ENCODE data around the gene KRT71. TPM values are rescaled to one million over a fixed set of nuclear protein-coding genes. Genes with fewer than 3 reads are reported as not detected.

The KRT71 gene
- total RNA-seq, 2 experiments from 2014 or later = not detected

DNA sequence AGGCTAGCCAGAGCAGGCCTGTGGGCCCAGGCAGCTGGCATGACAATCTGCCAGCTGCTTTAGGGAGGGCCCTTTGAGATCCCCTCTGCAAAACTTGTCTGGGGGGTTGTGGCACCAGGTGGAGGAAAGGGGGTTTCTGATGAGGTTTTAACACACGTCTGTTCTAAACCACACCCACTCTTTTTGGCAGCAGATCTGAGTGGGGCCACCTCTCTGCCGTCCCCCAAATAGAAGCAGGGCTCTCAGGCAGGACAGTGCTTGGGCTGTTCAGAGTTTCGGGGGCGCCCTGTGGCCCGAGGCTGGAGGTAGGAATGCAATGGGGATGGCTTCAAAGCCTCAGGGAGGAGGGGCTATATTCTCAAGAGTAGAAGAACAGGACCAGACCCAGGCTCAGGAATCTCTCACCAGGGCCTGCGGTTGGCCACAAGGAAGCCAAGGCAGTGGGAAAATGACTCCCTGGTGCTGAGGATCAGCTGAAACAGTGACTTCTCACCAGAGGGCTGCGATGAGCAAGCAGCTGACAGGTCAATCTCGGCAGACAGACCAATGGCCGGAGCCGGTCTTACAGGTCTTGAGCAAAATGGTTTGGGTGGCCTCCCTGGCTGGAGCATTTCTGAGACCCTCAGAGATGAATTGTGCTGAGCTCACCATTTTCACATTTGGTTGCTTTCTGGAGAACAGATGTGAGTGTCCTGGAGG, 31.2 kb downstream of the KRT71 start:
- ChIA-PET CTCF (no interaction called here), POLR2A (no interaction called here)
- intact Hi-C loops (cut with micrococcal nuclease) = no loop called here
- Mint-ChIP-seq H3K27me3 (no peaks in the 10 kb centered on the region), H3K36me3 (ENCODE audit: low read depth) (no peaks in the 10 kb centered on the region), H3K27ac (no peak overlapping the region), H3K4me3 (no peak overlapping the region), H3K4me1 (ENCODE audit: low read depth) (peaks cover 3% of the 10 kb centered on the region), H3K9me3 (no peaks in the 10 kb centered on the region)
- TF ChIP-seq, protein P1, sequence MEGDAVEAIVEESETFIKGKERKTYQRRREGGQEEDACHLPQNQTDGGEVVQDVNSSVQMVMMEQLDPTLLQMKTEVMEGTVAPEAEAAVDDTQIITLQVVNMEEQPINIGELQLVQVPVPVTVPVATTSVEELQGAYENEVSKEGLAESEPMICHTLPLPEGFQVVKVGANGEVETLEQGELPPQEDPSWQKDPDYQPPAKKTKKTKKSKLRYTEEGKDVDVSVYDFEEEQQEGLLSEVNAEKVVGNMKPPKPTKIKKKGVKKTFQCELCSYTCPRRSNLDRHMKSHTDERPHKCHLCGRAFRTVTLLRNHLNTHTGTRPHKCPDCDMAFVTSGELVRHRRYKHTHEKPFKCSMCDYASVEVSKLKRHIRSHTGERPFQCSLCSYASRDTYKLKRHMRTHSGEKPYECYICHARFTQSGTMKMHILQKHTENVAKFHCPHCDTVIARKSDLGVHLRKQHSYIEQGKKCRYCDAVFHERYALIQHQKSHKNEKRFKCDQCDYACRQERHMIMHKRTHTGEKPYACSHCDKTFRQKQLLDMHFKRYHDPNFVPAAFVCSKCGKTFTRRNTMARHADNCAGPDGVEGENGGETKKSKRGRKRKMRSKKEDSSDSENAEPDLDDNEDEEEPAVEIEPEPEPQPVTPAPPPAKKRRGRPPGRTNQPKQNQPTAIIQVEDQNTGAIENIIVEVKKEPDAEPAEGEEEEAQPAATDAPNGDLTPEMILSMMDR (IDR thresholded peaks at IDR 0.05) = no peak
- ATAC-seq (no peak), DNase-seq (no peak)

DNA sequence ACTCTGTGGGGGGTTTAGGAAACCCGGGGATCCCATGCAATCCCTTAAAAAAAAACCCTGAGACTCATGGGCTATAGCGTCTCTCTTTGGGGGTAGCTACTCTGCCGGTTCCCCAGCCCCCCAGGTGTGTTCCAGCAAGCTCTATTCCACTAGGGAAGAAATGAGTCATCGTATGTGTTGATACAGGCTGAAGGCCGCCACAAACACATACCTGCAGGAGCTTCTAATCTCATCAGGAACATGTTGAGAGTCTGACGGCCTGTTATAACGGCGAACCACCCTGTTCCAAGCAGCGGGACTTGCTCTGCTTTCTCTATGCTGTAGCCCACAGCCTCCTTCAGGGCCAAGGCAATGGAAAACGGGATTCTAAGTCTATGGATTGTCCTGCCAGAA, 31.8 kb downstream of the KRT71 start:
- DNase-seq = no peak
- H3K4me3 Mint-ChIP-seq = no peak overlapping the region

DNA sequence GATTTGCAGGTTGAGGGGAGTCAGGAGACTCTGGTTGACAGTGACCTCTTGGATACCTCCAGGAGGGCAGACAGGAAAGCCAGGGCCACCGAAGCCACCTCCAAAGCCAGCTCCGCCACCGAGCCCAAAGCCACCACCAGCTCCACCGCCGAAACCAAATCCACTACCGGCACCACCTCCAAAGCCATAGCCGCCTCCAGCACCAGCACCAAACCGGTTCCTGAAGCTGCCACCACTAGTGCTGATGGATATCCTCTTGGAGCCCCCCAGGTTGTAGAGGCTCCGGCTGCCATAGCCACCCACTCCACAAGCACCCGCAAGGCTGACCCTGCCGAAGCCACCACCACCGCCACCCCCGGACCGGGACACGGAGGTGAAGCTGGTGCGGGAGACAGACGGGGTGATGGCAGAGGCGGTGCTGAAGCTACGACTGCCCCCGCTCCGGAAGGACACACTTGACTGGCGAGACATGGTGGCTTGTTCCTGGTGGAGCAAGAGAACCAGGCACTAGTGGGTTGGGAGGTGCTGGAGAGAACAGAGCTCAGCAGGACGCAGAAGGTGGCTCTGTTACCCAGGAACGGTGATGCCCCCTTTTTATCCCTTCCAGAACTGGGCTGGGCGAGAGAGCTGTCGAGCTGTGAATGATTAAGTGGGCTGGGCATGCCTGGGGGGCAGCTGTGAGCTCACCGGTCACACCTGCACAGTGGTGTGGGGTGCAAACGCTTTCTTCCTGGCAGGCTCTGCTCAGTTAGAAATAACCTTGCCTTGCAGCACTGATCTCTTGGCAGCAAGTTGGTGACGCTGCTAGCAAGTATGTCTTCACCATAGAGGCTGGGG, 32.9 kb downstream of the KRT71 start, which contains the start of gene KRT5:
KRT5 (minus strand) TSS at position 569 of the 837 bp plus-strand sequence; CDS start at position 471, 98 bp downstream.
- Mint-ChIP-seq H3K27me3 (no peaks in the 10 kb centered on the region), H3K9me3 (no peaks in the 10 kb centered on the region), H3K36me3 (ENCODE audit: low read depth) (no peaks in the 10 kb centered on the region), H3K4me3 (no peak within 1 kb of the TSS), H3K27ac (no peak within 1 kb of the TSS), H3K4me1 (ENCODE audit: low read depth) (no peaks in the 10 kb centered on the region)
- intact Hi-C loops (cut with micrococcal nuclease) = no loop called here
- CTCF ChIA-PET = interaction anchor here (1.0 kb wide), 1 partner anchor 147 kb away, joined by 3 read pairs; no protein-coding TSS in a partner anchor
- POLR2A ChIA-PET = no interaction called here
- TF ChIP-seq, protein P1 (IDR thresholded peaks at IDR 0.05) = no peak
- DNase-seq (no peak), ATAC-seq (no peak)

More for the DNA sequence above, 31.8 kb downstream of the KRT71 start:
- Mint-ChIP-seq H3K27ac (no peak overlapping the region), H3K4me1 (ENCODE audit: low read depth) (no peaks in the 10 kb centered on the region), H3K9me3 (no peaks in the 10 kb centered on the region), H3K27me3 (no peaks in the 10 kb centered on the region), H3K36me3 (ENCODE audit: low read depth) (no peaks in the 10 kb centered on the region)
- intact Hi-C loops (cut with micrococcal nuclease) = no loop called here
- CTCF ChIA-PET = no interaction called here
- TF ChIP-seq, protein P1 (IDR thresholded peaks at IDR 0.05) = no peak
- POLR2A ChIA-PET = no interaction called here
- no peak for ATAC-seq

DNA sequence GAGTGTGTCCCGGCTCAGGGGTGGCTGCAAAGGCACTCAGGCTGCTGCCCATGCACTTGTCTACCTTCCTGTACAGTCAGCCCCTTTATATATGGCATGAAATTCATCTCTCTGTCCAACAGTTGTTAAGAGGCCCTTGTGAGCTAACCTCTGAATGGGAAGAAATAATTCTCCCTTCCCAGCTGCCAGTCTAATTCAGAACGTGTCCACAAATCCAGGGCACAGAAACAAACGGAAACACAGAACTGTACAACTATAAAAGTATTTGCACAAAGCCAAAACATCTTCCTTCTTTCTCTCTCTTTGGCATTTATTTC, 33.6 kb downstream of the KRT71 start:
- Mint-ChIP-seq H3K27me3 (no peaks in the 10 kb centered on the region), H3K27ac (no peak overlapping the region), H3K4me3 (no peak overlapping the region), H3K4me1 (ENCODE audit: low read depth) (no peaks in the 10 kb centered on the region), H3K36me3 (ENCODE audit: low read depth) (no peaks in the 10 kb centered on the region), H3K9me3 (no peaks in the 10 kb centered on the region)
- ATAC-seq = no peak
- ChIA-PET CTCF (no interaction called here), POLR2A (interaction anchor here (0.7 kb wide), 1 partner anchor 223 kb away, joined by 3 read pairs; no protein-coding TSS in a partner anchor)
- TF ChIP-seq, protein P1 (IDR thresholded peaks at IDR 0.05) = no peak
- intact Hi-C loops (cut with micrococcal nuclease) = no loop called here
- DNase-seq = no peak

Measured in activated CD8-positive, alpha-beta T cell treated with anti-CD3 and anti-CD28 coated beads for 36 hours (primary cell).